GM18519 (cell line): ENCODE data around the gene RWDD3.
A peak's percentile ranks its signal among the peaks of the same experiment; 100 is the strongest.

Experiments used
- ATAC-seq: cut with Tn5 transposase; IDR thresholded peaks from one replicate; pipeline ENCODE4 v1.9.1; 2021; ENCODE audit warnings: mild to moderate bottlenecking, moderate library complexity; ENCODE audit not compliant: unreplicated experiment, low FRiP score

The RWDD3 gene

DNA sequence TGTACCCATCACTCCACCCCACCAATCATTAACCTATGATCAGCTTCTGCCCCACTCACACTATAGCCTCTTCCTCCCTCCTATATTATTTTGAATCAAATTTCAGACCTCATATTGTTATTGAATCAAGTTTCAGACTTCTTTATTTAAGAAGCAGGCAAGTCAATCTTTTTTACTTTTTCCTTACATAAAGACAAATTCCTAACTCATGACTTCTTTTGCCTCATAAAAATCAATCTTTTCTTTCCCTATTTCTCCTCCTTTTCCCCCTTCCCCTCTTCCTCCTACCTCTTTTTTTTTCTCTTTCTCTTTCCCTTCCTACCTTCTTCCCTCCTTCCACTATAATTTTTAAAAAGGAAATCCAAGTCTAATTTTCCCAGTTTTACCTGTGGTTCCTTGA lies 4.3 kb upstream of the RWDD3 start:
- ATAC-seq: no peak

DNA sequence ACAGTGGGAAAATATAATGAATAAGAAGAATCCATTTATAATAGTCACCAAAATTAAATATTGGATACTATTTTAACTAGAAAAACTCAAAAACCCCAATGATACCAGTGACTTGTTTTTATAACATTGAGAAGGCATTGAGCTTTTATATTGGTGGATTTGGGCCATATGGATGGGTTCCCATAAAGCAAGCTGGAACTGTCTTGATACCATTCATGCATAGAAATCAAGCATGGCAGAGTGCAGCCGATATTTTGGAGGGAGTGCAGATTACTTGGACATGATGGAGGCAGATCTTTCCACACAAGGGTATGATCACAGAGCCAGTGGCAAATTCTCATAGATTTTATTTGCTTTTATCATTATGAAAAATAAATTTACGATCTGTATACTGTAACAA lies 3.8 kb upstream of the RWDD3 start:
- no peak for ATAC-seq

DNA sequence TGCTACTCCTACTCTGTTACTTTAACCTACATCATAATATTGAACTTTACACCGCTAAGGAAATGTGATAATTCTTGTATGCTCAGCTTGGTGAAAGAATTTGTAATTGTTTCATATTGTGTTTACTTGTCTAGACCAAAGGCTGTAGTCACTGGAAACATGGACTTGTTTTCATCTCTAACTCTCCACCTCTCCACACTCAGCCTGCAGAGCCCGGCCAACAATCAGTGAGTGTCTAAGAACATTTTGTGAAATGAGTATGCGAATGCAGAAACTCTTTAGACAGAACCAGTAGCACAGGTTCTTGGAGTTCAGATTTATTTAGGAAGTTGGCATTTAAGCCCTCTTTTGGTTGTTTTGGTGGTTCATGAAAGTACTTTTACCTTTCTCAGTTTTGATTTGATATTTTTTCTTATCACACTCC lies 3.2 kb upstream of the RWDD3 start:
- ATAC-seq: no peak

DNA sequence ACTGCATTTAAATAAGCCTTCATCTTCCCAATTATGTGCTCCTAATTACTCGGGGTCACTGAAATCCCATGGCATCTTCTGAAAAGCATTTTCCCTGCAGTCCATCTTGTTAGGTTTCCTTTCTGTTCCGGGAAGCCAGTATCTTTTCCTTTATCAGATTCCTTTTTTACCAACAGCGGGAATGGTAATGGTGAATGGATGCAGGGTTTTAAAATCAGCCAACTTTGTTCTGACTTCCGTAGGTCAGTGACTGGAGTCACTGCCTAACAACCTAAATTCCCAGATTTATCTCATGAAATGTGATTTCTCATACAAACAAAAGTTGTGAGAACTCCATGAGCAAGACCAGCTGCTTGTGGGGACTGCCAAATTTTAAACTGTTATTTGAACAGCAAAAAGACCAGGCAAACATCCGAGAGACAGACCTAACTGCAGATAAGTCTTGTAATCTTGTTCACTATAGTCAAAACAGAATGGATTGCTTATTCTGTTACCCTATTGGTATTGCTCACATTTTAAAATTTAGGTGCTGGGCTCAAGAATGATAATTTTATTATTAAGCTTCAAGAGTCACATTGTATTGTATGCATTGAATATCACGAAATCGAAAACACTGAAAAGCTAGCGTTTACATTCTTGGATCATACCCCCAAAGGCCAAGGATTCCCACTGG lies 1.2 kb upstream of the RWDD3 start:
- ATAC-seq: no peak

DNA sequence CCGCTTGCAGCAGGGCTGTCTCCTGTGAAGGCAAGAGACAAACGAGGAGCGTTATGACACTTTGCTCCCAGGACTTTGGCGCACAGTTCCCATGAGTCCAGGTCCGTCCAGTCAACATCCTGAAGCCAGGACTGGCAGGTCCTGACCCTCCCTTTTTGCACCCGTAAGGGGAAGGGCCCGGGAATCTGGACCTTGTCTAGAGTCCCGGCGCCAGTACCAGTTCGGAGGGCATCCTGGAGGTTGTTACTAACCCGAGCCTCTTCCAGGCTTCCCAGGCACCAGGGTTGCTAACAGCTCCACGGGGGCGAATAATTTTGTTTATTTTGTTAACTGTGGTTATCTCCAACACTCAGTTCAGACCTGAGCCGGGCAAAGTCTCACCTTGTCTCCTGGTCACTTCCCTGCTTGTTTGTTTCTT lies 682 bp upstream of the RWDD3 start:
- ATAC-seq: no peak

DNA sequence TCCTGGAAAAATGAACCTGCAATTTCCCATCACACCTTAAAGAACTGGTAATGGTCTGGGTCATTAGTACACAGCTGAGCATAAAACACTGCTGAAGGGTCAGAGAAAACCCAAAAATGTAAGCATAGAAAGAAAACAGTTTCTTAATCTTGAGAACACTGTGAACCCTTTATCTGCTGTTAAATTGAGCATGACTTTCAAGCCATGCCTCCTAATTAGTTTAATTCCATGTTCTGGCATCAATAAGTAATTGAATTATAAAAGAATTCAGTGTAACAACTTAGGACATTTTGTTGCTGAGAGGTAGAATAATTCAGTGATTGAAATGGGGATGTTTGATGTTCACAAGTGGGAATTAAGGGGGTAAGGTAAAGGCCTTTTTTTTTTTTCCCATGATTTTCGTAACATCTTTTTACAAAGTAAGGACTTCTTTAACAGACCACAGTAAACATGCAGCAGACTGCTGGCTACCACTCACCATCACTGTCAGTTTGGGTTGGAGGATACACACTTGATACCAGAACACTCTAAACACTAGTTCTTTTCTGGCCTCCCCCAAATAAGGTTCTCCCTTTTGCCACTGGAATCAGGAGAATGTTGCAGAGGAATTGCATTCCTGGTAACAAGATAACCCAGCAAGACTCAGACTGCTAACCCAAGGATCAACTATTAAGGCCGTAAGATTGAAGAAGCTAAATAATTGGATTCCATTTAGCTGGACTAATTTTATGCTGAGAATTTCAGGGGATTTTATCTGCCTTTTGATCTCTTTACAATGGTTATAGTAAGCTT lies 3.0 kb downstream of the RWDD3 start:
- no peak for ATAC-seq

DNA sequence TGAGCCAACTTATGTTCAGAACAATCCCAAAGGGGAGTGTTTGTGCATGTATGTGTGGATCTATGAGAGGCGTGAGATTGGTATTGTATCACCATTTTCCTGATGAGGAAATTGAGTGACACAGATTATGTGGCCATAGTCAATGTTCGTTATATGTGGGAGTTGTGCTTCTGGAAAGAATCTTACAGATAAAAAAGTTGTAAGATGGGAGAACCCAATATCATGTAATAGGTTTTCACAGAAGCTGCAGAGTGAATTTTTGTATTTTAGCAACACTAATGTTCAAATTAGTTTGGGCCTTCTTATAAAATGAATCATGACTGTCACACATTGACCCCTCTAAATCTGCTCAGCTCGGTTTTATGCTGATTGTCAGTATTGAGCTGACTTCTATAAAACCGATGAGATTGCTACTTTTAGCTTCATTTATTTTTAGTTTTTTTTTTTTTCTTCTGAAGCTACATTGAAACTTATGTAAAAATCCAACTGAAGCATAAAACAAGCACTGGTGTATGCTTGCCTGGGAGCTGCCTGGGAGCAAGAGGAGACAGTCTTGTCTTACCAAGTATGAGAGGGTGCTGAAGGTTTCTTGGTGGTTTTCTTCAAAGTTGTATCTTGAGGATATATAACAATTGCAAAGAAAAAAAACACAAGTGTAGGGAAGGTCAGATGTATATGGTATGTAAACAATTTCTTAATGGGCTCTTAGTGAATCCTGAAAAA lies 4.1 kb downstream of the RWDD3 start:
- ATAC-seq: no peak

DNA sequence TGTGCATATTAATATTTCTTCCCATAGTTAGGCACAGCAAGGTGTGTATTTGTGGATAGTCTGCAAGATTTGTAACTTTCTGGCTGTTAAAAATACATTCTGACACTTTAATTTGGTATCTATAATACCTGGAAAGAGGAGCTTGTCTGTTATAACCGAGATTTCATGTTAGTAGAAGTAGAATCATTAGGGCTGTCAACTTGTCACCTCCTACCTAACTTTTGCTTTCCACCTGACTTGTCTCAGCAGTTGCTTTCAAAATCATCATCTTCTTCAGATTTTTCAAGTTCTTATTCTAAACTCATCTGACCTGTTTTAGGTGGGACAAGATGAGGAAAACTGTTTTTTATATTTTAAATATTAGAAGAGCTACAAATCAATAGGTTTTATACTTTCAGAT lies 11.0 kb downstream of the RWDD3 start:
- ATAC-seq: no peak

DNA sequence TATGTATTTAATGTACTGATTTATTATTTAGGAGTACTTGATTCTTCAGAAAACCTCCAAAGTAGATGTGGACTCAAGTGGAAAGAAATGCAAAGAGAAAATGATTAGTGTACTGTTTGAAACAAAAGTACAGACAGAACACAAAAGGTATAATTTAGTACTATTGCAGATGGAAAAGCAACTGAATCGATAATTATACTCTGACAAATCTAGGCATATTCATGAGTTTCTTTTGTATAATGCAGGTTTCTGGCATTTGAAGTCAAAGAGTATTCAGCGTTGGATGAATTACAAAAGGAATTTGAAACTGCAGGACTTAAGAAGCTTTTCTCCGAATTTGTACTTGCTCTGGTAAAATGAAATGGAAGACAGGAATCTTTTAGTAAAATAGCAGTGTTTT lies 12.5 kb downstream of the RWDD3 start:
- ATAC-seq: no peak

DNA sequence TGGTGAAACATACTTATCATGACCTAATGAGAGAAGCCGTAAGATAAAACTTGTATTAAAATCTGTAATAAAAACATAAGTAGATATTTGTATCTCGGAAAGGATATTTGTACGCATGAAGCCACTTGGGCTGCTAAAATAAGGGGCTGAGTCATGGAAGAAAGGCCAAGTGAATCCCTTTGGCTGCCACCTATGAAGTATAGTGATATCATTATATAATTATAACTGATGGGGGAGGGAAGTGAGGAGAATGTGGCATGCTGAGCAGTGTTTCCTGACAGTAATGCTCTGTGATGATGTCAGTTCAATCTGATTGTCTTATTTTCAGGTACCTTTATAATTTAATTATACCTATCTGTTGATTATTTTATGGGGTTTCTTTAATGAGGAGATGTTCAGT lies 13.6 kb downstream of the RWDD3 start:
- ATAC-seq: no peak

DNA sequence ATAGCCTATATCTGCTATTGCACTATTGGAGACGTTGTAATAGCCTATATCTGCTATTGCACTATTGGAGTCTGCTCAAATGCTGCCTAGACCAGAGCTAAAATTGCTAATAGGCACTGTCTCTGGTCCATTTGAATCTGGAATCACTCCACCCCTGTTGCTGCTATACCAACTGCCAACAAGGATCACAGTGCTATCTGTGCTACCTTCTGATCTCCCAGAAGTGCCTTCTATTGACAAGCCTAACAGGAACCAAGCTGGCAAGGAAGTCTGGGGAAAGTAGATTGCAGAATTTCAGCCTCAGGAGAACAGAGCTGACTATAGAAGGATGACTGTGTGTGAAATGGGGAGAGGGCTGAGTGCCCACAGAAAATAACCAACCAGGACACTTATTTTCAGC lies 15.9 kb downstream of the RWDD3 start:
- no peak for ATAC-seq

DNA sequence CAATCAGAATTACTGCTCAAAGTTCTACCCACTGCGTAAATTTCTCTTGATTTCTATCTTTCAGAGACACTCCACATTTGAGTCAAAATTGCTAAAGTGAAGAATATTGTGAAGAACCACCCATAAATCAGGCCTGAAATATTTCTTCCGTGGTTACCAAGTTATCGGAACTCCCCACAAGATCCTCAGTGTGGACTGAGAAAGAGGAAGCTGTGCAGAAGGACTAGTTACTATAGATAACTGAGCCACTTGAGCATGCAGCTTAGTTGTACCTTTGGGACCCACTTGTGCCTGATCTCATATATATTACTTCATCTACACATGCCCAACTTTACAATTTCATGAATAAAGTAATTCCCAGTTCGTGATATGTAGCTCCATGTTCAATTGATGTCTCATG lies 18.4 kb downstream of the RWDD3 start:
- ATAC-seq: no peak

DNA sequence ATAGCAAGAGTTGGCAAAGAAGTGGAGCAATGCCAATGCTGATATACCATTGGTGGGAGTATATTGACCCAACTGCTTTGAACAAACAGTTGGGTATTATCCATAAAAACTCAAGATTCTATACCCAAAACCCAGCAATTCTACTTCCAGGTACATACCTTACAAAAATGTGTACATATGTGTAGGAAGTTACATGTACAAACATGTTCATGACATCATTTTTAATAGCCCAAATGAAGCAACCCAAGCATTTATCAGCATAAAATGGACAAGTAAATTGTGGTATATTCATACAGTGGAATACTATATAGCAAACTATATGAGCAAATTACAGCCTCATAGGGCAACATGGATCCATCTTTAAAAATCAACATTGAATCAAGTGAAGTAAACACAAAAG lies 20.9 kb downstream of the RWDD3 start:
- ATAC-seq: no peak

DNA sequence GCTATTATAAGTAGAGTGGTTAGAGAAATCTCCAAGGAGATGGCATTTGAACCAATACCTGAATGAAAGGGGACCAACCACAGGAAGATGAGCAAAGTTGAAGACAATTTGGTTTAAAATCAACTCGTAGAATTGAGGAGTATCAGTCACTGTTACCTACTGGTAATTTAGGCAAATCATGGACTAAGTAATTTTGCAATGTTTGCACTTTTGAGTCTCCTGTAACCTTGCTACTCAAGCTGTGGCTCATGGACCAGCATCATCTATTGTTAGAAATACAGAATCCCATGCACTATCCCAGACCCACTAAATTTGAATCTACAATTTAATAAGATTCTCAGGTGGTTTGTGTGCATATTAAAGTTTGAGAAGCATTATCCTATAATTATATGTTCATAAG lies 21.8 kb downstream of the RWDD3 start:
- no peak for ATAC-seq

DNA sequence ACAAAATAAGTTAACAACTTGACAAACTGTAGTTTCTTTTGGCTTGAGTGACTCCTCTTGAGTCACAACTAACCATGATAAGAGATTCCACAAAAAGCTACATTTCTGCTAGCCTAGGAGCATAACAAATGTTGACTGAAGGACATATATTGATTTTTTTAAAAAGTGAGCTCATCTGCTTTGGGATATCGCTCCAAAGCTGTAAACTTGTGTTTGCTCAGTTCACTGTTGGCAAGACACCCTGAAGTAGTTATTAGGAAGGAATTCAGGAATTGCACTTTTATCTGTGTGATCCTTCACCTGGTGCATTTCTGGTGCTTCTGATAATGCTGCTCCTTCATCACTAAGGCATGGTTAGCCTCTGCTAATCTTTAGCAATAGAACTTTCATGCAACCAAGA lies 23.7 kb downstream of the RWDD3 start:
- no peak for ATAC-seq

DNA sequence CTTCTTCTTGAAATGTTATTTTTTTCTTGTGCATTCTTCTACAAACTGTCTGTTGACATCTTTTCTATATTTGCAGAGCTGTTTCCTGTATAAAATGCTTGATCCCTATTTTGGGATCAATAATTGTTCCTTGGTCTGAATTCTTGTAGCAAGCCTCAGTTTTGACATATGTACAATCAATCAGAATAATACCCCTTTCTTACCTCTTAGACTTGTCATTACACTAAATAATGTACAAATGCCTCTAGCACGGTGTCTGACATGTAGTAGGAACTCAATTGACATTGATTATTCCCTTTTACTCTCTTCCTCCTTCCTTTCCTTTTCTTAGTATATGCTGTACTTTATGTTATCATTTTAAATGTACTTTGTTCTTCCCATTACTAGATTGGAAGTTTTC lies 25.2 kb downstream of the RWDD3 start:
- ATAC-seq: no peak

DNA sequence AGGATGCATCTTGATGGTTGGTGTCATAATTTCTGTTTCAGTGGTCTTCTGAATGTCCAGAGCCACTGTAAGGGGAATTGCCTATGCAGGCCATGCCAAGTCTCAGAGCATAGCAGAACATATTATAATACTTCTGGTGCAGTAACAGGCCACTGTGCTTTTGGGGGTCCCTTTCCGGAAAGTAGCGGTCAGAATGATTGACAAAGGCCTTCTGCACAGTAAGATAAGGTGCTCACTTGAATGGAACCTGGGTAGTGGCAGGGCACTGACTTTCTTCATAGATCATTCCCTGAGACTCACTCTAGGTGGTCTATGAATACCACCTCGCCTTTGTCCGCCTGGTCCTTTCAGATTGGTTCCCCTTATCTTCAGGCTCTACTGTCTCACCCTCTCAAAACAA lies 28.9 kb downstream of the RWDD3 start:
- no peak for ATAC-seq

DNA sequence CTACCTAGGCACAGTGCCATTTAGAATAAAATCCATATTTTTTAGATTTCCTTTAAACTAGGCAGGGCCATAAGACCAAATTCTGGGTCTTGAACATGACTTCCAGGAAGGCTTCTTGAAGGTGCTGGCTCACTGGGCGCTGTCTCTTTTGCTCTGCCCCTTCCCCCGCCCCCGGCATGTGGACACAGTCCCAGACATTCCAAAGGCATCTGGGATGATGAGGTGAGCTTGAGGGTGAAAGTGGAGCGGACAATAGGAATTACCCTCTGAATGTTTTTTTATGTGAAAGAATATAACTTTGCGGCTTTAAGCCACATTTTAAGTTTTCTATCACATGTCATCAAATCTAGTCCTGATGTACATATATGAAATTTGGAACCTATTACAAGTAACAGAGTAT lies 29.4 kb downstream of the RWDD3 start:
- ATAC-seq: no peak

DNA sequence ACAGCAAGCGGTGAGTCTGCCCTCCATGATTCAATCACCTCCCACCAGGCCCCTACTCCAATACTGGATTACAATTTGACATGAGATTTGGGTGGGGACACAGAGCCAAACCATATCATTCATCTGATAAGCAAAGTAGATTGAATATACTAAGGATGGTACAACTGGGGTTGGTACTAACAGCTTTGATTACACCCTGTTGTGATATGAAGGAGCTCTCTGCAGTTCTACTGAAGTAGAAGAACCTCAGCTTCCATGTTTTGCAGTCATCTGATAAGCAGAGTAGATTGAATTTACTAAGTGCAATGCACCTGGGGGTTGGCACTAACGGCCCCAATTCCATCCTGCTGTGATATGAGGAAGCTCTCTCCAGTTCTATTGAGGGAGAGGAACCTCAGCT lies 31.1 kb downstream of the RWDD3 start:
- ATAC-seq: no peak

DNA sequence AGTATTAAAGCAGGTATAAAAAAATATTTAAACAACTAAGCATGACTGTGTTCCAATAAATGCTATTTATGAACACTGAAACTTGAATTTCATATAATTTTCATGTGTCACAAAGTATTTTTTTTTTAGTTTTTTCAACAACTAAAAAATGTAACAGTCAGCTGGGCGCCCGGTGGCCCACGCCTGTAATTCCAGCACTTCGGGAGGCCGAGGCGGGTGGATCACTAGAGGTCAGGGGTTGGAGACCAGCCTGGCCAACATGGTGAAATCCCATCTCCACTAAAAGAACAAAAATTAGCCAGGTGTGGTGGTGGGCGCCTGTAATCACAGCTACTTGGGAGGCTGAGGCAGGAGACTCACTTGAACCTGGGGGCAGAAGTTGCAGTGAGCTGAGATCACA lies 42.4 kb downstream of the RWDD3 start:
- no peak for ATAC-seq

DNA sequence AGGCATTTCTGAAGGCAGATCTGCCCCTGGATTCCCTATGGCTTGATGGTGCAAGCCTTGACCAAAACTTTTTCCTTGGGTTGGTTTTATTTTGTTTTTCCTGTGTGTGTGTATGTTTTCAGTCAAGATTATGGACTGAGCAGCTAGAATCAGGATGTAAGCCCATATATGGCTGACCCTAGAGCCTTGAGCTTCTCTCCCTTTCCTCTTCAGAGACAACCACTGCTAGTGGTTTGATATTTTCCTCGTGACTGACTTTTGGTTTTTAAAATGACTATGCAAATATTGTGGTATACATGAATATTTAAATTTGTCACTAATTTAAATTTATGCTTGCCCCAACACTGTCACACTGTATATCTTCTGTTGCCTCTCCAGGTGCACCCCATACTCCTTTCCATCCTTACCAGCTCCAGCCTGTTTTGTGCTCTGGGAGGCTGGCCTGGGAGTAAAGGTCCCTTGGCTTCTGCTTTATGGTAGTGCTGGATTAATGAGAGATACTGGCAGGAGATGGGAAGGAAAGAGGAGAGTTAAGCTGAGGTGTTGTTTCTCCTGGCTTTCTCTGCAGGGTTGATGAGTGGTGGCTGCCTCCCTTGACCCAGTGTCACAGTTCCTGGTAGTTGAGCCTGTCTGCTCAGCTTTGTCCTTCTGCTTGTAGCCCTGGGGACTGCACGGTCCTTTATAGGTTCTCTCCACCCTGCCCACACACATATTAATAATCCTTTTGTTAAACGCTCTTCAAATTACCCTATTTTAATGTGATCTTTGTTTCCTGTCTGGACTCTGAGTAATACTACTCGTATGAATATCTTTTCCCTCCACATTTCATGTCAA lies 44.4 kb downstream of the RWDD3 start:
- ATAC-seq: peak; percentile 75
